ENCODE results near the gene GRIN2D.

- no peak for TF ChIP-seq IRF1 (CRISPR knock-in tag; IDR thresholded peaks at IDR 0.05)
- TF ChIP-seq, protein P1, sequence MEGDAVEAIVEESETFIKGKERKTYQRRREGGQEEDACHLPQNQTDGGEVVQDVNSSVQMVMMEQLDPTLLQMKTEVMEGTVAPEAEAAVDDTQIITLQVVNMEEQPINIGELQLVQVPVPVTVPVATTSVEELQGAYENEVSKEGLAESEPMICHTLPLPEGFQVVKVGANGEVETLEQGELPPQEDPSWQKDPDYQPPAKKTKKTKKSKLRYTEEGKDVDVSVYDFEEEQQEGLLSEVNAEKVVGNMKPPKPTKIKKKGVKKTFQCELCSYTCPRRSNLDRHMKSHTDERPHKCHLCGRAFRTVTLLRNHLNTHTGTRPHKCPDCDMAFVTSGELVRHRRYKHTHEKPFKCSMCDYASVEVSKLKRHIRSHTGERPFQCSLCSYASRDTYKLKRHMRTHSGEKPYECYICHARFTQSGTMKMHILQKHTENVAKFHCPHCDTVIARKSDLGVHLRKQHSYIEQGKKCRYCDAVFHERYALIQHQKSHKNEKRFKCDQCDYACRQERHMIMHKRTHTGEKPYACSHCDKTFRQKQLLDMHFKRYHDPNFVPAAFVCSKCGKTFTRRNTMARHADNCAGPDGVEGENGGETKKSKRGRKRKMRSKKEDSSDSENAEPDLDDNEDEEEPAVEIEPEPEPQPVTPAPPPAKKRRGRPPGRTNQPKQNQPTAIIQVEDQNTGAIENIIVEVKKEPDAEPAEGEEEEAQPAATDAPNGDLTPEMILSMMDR (IDR thresholded peaks at IDR 0.05), result no peak
- TF ChIP-seq, protein P2, sequence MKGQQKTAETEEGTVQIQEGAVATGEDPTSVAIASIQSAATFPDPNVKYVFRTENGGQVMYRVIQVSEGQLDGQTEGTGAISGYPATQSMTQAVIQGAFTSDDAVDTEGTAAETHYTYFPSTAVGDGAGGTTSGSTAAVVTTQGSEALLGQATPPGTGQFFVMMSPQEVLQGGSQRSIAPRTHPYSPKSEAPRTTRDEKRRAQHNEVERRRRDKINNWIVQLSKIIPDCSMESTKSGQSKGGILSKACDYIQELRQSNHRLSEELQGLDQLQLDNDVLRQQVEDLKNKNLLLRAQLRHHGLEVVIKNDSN (CRISPR knock-in tag; IDR thresholded peaks at IDR 0.05), result no peak
- TF ChIP-seq ATF2 (CRISPR knock-in tag; IDR thresholded peaks at IDR 0.05; ENCODE audit: borderline replicate concordance, low read depth), result no peak
- TF ChIP-seq NFYB (CRISPR knock-in tag; conservative IDR thresholded peaks at IDR 0.05; ENCODE audit: low read depth), result no peak
- TF ChIP-seq RELA (CRISPR knock-in tag; IDR thresholded peaks at IDR 0.05; ENCODE audit: borderline replicate concordance), result no peak
Measured at GRCh38 chr19:48443256-48443655, 49.8 kb downstream of the GRIN2D start.
